HL-60 (cell line): Measurements from ENCODE around the gene ZNF771.
"Not testable (repeated sequence)": the region's sequence is repeated elsewhere in the genome, so short reads cannot be mapped to it uniquely, and the experiment has no call there.

ENCODE experiments used
- DNase-seq, 2 experiments: peaks; one replicate each; pipeline ENCODE4 v3.0.0-alpha.2; 2010 to 2020; ENCODE audit warnings: low read depth in 1 of 2, low spot score in 1 of 2
- H3K27ac ChIP-seq: fragments of 250-450 bp; sonication (Bioruptor Pico); replicated peaks from 2 replicates; pipeline ENCODE4 v1.5.1; 2020; ENCODE audit warnings: mild to moderate bottlenecking, moderate library complexity
- H3K27me3 ChIP-seq: fragments of 250-450 bp; sonication (Bioruptor Pico); 2 replicates; pipeline ENCODE4 v1.5.1; 2021; ENCODE audit warnings: mild to moderate bottlenecking, moderate library complexity; ENCODE audit not compliant: insufficient read depth, poor library complexity, severe bottlenecking
- H3K4me3 ChIP-seq: replicated peaks from 2 replicates; pipeline ENCODE4 v1.5.1; 2011; ENCODE audit warnings: mild to moderate bottlenecking, control low read depth, low read length; ENCODE audit not compliant: insufficient read depth
- GABPA ChIP-seq: IDR thresholded peaks from 2 replicates; pipeline ENCODE4 v1.6.1; 2012; ENCODE audit warnings: low read depth
- POLR2AphosphoS5 ChIP-seq: IDR thresholded peaks from 2 replicates; pipeline ENCODE4 v1.6.1; 2012; ENCODE audit warnings: low read depth
- REST ChIP-seq: IDR thresholded peaks from 2 replicates; pipeline ENCODE4 v1.6.1; 2012; ENCODE audit warnings: low read depth; ENCODE audit not compliant: insufficient replicate concordance
- SPI1 ChIP-seq: IDR thresholded peaks from 2 replicates; pipeline ENCODE4 v1.6.1; 2012; ENCODE audit warnings: low read depth, mild to moderate bottlenecking, borderline replicate concordance
- TF ChIP-seq, protein P1 (sequence below): IDR thresholded peaks from one replicate; pipeline ENCODE4 v1.5.1; 2011; ENCODE audit warnings: low read length, control low read depth, inconsistent platforms; ENCODE audit not compliant: insufficient read depth

Gene ZNF771

DNA sequence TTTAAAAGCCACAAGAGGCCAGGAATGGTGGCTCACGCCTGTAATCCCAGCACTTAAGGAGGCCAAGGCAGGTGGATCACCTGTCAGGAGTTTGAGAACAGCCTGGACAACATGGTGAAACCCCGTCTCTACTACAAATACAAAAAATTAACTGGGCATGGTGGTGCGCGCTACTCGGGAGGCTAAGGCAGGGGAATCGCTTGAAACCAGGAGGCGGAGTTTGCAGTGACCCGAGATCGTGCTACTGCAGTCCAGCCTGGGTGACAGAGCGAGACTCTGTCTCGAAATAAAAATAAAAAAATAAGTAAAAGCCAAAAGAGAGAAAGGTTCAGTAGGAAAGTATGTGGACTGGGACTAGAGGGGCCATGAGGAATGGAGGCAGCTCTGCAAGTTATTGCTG is 52.0 kb downstream of the ZNF771 start:
- H3K4me3 ChIP-seq: no peak overlapping the region

DNA sequence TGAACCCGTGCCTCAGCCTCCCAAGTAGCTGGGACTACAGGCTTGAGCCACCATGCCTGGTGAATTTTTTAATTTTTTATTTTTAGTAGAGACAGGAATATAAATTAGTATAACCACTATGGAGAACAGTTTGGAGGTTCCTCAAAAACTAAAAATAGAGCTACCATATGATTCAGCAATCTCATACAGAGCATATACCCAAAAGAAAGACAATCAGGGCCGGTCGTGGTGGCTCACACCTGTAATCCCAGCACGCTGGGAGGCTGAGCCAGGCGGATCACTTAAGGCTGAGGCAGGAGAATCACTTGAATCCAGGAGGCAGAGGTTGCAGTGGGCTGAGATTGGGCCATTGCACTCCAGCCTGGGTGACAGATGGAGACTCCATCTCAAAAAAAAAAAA is 54.0 kb downstream of the ZNF771 start:
- peak overlapping the region; percentile 96 for H3K27ac ChIP-seq
- H3K27me3 ChIP-seq, H3K4me3 ChIP-seq: not testable (repeated sequence)
- DNase-seq: peak in 1 of 2 experiments; percentile 19

More for the DNA sequence above, 52.0 kb downstream of the ZNF771 start:
- H3K27me3 ChIP-seq: no peaks in the 10 kb centered on the region
- peak in 1 of 2 experiments; percentile 64 for DNase-seq
- TF ChIP-seq GABPA (no peak), POLR2AphosphoS5 (no peak), SPI1 (no peak), REST (no peak)
- TF ChIP-seq, protein P1, sequence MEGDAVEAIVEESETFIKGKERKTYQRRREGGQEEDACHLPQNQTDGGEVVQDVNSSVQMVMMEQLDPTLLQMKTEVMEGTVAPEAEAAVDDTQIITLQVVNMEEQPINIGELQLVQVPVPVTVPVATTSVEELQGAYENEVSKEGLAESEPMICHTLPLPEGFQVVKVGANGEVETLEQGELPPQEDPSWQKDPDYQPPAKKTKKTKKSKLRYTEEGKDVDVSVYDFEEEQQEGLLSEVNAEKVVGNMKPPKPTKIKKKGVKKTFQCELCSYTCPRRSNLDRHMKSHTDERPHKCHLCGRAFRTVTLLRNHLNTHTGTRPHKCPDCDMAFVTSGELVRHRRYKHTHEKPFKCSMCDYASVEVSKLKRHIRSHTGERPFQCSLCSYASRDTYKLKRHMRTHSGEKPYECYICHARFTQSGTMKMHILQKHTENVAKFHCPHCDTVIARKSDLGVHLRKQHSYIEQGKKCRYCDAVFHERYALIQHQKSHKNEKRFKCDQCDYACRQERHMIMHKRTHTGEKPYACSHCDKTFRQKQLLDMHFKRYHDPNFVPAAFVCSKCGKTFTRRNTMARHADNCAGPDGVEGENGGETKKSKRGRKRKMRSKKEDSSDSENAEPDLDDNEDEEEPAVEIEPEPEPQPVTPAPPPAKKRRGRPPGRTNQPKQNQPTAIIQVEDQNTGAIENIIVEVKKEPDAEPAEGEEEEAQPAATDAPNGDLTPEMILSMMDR: no peak
- H3K27ac ChIP-seq: peak overlapping the region; percentile 96

GRCh38 chr16:30464078-30464477 is 56.7 kb downstream of the ZNF771 start:
- no peak overlapping the region for H3K4me3 ChIP-seq
- no peak overlapping the region for H3K27ac ChIP-seq
- H3K27me3 ChIP-seq: no peaks in the 10 kb centered on the region
- DNase-seq: no peak
- no peak for TF ChIP-seq GABPA
- TF ChIP-seq REST: no peak
- TF ChIP-seq SPI1: no peak
- no peak for TF ChIP-seq POLR2AphosphoS5
- TF ChIP-seq, protein P1: no peak
